HG02884 (cell line): ENCODE results near the gene AURKA.
"Not testable (repeated sequence)": the region's sequence is repeated elsewhere in the genome, so short reads cannot be mapped to it uniquely, and the experiment has no call there.

Source experiments
- ATAC-seq: cut with Tn5 transposase; IDR thresholded peaks from one replicate; pipeline ENCODE4 v1.9.1; 2021; ENCODE audit warnings: mild to moderate bottlenecking, moderate library complexity; ENCODE audit not compliant: unreplicated experiment

The AURKA gene

DNA sequence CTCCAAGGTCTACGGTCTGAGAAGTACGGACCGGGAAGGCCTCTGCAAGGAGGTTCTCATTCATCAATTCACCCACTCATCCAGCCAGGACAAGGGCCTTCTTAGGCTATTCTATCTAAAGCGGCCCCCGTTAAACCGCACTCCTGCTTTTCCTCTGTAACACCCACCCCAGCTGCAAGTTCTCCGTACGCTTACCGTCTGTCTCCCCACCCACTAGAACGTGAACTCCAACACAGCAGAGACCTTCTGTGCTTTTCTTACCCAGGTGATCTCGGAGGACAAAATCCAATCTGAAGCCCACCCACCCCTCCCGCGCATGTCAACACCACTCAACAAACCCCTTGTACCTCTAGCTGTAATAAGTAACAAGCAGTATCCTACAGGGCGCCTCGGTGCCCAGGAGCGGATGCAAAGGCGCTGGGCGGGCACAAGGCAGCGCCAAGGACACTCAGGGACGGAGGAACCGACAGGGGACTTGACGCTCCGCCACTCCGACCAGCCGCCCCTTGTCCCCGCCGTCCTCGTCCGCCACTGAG, 351 bp downstream of the AURKA start:
- peak; percentile 26 for ATAC-seq

DNA sequence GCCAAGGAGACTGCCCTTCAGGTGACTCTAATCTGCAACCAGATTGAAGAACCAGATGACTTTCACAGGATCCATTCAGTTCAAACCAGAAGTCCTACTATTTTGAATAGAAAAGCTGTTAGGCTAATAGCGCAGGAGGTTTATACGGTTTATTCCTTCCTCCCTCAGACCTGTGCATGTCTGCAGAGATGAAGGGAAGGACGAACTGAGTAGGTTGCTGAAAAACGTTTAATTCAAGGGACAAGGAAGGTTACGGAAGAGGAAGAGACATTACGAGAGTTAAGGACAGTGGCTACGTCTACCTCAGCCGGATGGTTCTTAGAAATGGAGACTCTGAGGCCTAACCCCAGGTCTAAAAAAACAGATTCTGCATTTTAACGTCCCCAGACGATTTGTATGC, 978 bp downstream of the AURKA start:
- ATAC-seq: no peak

DNA sequence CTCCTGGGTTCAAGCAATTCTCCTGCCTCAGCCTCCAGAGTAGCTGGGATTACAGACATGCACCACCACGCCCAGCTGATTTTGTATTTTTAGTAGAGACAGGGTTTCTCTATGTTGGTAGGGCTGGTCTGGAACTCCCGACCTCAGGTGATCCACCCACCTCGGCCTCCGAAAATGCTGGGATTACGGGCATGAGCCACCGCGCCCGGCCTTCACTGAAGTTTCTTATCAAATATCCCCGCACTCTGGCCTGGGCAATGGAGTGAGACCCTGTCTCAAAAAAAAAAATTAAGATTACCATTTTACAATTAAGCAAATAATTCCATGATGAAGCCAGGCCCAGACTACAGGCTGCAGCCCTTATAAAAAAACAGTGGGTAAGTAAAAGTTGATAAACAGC, 1.6 kb downstream of the AURKA start:
- ATAC-seq: not testable (repeated sequence)

DNA sequence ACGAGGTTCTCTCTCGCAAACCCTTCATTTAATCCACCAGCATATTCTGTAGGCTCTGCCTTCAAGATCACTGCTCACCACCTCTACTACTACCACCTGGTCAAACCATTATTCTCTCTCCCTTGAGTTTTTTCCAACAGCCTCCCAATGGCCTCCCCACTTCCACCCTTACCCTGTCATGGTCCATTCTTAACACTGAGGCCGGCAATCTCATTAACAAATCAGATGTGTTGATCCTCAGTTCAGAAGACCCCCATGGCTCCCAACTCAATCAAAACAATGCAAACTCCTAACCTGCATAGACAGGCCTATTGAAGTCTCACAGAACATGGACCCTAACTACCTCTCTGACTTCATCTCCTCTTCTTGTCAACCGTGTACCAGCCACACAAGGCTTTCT, 2.2 kb downstream of the AURKA start:
- no peak for ATAC-seq

DNA sequence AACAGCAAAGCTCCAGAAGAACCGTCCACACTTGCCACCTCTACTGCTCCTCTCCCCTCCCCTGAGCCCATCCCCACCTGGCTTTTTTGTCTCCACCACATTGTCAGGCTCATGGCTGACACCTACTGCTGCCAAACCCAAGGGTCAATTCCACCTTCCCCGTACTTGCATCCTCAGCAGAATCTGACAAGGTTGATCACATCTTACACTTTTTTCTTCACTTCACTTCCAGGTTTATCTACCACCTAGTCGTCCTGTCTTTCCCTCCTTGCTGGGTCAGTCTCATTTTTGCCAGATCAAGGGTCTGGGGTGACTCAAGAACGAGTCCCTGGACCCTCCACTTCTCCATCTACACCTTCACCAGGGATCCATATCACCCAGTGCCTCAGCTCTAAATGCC, 3.1 kb downstream of the AURKA start:
- no peak for ATAC-seq

DNA sequence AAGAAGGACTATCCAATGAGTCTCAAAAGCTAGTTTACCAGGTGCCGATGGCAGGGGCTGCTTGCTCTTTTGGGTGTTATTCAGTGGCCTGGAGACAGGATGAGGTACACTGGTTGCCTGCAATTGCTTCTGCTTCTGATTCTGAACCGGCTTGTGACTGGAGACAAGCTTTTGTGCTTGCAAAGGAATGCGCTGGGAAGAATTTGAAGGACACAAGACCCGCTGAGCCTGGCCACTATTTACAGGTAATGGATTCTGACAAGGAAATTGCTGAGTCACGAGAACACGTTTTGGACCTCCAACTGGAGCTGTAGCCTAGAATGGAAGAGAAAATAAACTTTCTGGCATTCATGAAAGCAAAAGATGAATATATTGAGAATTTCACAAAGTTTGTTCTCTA, 5.8 kb downstream of the AURKA start:
- no peak for ATAC-seq

DNA sequence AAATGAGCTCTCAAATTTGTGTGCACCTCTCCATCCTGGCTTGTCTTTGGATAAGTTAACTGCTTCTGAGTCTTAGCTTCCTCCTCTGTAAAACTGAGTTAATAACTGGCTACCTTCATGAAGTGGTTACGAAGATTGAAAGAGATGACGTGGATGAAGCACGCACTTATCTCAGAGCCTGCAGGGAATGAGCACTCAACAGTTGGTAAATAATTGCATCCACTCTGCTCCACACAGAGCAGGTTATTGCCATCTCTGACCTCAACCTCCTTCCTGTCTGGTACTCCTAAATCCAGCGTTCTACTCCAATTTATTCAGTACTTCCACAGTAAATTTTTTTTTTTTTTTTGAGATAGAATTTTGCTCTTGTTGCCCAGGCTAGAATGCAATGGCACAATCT, 6.9 kb downstream of the AURKA start:
- no peak for ATAC-seq

DNA sequence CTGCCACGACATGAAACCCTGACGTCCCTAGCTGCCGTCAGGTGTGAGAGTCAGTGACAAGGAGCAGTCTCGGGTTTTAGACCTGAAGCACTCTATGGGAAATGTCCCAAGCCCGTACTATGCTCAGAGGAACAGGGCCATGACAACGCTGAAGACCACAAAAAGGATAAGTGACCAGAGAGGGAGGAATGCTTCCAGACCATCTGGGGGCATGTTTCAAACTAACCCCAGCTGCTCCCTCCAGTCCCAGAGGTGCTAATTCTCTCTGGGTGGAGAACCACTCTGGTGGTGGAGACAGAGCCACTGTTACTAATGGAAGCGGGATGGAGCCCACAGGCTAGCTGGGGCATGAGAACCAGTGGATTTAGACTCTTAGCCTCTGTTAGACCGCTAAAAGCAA, 8.7 kb downstream of the AURKA start:
- no peak for ATAC-seq

DNA sequence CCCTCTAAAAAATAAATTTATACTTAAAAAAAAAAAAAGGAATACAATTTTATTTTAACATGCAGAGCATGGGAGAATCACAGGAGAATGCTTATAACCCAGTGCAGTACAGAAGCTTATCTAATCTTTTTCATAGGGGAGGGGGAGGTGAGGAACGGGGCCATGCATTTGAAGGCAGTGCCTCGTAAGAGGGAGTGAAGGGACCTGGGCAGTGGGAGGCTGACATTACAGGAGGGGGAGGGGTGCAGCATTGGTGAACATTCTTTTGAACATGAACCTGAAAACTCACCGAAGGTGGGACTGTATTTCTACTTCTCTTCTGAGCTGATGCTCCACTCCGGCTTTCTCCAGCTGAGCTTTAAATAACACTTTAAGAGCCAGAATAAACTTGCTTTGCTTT, 9.3 kb downstream of the AURKA start:
- no peak for ATAC-seq

DNA sequence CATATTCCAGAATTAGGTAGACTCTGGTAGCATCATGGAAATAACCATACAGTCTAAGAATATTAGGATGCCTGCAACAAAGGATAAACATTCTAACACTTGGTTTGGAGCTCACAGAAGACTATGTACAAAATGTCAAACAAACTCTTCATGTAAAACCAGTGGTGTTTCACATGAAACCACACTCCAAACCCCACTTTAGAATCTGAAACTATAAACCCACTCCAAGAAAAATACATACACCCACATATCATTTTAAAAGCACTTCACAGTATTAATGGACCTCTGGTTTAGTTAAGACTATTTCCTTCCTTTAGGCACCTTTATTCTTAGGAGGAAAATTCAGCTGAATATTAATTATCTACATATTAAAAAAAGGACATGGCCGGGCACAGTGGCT, 10.5 kb downstream of the AURKA start:
- peak; percentile 79 for ATAC-seq

DNA sequence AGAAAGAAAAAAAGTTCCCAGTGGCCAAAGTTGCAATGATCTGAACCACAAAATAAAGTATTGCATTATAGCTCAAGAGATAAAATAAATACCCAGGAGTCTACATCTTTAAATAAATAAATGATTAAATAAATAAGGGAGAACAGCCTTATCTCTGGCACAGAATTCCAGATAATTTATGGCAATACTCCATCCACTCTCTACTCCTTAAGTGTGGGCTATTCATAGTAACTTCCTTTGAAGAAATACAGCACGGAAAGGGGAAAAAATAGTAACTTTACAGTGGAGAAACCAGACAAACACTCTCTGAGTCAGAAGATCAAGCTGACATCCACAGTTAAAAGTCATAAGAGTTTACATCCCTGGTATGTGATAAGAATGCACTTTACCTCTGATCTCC, 11.6 kb downstream of the AURKA start:
- no peak for ATAC-seq

DNA sequence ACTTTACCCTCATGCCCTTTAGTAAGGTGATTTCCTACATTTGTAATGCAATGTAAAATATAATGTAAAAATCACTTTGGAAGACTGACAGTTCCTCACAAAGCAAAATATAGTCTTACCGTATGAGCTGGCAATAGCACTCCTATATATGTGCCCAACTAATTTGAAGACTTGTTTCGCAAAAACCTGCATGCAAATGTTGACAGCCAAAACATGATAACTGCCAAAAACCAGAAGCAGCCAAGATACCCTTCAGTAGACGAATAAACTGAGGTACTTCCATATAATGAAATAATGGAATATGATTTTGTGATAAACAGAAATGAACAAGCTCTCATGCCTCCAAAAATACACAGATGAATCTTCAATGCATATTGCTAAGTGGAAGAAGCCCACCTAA, 13.6 kb downstream of the AURKA start:
- no peak for ATAC-seq

DNA sequence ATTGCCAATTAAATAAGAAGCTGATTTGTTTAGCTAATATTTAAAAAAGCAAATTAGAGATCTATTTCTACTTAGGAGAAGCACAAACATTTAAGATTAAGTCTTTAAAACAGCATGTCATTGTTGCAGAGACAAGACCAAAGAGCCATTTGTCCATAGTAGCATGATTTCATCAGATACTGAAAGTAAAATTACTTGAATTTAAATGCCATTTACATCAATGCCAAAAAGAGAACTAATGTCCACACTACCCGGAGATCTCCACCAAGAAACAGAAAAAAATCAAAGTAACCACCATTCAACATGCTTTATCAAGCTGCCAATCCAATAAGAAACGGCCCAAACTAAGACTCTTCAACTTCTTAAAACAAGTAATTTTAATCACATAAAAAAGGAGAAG, 15.7 kb downstream of the AURKA start:
- ATAC-seq: no peak

DNA sequence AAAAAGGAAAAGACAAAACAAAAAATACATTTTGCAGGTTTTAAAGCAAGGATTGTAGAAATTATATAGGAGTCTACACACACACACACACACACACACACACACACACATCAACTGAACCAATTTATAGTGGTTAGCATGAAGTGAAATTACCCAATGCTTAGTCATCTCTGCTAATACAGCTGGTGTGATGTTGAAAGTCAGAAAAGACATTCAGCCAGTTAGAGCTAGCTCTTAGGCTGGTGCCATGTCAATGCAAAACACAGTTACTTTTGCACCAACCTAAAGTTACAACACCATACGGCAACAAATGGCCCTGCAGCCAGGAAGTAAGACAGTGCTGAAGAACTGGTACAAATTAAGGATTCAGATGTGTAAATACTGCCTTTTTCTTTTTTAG, 18.1 kb downstream of the AURKA start:
- peak; percentile 60 for ATAC-seq

DNA sequence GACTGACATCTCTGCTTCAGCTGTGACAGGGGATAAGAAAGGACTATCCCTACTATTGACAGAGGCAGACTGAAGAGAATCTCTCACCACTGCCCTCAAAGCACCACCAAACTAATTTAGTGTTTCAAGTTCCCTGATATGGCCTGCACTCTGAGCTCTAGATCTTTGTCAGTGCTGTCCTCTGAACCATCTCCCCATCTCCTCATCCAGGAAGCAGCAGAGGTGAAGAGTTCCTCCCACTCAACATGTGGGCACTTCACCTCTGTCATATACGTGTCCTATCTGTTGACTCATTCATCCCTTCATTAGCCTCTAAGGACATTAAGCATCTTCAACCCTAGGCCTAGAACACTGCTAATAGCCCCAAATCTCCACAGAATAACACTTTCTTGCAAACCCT, 19.2 kb downstream of the AURKA start:
- no peak for ATAC-seq

DNA sequence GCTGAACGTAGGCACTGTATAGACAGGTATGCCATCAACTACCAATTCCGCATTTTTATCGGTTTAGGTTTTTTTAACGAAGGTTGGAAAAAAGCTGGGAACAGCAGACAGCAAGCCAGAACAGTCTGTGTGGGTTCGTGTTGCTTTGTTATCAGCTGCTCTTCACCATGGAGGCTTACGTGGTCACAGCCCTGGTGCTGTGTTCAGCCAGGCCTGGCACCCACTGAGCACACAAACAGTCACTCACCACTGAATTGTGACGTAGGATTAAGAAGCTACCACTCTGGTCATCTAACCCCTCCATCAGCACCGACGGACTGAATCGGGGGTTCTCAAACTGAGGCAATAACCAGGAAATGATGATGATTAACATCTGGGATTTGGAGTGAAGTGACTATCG, 20.0 kb downstream of the AURKA start:
- ATAC-seq: no peak

DNA sequence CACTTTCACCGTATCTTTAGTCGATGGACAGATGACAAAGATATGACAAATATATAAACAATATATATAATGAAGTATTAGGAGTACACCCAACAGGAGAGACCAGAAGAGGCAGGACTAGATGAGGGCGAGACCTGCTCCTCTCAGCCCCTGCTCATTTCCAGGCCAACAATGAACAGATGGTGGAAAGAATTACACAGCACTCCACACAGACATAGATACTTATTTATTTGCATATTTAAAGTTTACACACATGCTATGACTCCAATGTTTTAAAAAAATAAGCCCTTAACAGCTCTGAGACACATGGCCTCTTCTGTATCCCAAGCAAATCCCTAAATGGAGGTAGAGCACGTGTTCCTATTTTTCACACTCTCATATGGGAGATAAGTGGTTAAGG, 22.8 kb downstream of the AURKA start:
- no peak for ATAC-seq

DNA sequence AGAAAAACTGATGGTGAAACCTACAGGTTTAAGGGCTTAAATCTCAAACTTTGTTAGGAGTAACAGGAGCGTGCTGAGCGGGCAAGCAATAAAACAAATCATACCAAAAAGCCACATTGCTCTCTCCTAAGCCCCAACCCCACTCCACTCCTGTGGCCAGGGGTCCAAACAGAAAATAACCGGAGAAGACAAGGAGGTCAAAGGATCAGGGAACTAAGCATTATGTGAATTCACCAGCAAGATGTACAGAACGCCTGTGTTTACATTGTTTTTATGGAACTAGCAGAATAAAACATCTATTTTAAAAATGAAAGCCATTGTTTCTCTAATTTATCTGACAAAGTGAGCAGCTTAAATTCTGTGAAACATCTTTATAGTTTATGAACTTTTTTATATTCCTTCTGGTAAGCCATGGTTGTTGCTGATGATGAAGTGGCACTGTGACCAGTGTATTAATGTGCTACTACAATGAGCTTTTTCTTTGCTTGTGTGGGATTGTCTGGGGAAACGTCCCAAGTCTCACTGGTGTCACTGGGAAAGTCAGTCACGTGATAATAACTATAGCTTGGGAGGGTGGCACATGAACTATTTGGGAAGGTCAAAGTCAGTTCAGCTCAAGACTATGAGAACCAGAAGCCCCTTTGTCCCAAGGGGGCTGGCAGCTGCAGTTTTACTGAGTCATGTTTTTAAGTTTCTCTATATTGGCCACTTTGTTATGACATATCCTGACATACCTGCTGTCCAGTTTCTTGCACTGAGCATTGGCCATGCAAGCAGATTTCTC, 23.5 kb downstream of the AURKA start:
- no peak for ATAC-seq

DNA sequence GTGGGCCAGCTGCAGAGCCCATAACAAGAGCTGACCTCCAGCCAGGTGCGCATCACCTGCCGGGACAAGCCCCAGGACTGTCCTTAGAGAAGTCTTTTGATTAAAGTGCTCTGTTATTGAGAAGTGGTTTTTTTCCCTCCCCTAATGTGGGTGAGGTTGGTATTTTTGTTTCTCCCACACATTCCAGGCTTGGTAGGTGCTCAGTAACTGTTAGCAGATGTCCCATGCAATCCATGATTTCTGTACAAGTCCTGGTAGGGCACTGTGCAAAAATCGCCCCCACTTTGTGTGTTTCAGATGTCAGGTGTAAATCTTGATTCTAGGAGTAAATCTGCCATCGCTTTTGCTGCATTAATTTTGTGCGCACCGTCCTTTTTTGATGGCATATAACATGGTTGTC, 28.5 kb downstream of the AURKA start:
- no peak for ATAC-seq

DNA sequence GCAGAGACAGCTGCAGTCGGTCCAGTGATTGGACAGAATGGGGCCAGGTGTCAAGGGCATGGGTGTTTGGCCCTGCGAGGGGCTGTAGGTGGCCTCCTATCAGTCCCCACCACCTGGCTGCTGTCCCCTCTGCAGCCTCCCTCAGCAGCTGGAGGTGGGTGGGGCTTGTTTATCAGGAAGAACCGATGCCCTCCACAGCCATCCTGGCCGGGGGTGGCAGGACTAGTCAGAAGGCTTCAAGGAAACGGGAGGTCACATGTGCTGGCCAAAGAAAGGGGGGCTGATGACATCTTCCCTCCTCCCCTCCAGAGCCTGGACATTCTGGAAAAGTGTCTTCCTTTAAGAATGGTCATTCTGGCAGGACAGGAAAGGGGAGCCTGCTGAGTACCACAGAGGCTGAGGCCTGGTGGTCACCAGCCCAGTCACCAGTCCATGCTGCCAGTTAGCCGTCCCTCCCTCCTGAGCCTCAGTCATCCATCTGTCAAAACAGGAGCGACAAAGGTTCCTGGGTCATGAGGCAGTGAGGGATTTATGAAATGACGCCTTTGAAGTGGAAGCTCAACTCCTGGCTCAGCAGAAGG, 29.1 kb downstream of the AURKA start:
- ATAC-seq: no peak

DNA sequence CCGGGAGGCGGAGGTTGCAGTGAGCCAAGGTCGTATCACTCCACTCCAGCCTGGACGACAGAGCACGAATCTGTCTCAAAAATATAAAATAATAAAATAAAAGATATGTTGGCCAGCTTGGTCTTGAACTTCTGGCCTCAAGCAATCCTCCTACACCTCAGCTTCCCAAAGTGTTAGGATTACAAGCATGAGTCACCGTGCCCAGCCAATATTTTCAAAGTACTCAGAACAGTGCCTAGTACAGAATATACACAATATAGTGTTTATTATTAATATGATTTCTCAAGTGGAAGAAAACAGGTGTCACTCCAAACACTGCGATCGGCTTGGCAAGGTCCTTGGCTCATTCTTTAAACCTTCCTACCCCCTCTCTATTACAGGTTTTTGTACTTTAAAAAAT, 30.1 kb downstream of the AURKA start:
- ATAC-seq: no peak

DNA sequence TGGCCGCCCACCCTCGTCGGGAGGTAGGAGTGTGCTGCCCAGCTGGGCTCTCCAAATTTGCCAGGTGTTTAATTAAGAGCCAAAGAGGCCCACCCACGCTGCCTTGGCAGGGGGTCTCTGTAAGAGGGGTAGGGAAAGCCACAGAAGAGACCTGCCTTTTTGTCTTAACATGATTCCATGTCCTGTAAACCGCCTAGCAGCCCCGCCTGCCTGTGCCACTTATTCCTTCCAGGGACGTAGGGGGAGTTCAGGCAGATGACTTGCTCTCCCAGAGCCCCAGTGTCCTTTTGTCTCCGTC, 31.2 kb downstream of the AURKA start:
- no peak for ATAC-seq
